Embryonic facial prominence (tissue), 1 donor: ENCODE measurements around the gene CYP26A1.

ENCODE experiments used
- DNase-seq: peaks from one replicate; pipeline ENCODE4 v3.0.0-alpha.2; 2016; ENCODE audit errors: extremely low spot score

Gene CYP26A1

DNA sequence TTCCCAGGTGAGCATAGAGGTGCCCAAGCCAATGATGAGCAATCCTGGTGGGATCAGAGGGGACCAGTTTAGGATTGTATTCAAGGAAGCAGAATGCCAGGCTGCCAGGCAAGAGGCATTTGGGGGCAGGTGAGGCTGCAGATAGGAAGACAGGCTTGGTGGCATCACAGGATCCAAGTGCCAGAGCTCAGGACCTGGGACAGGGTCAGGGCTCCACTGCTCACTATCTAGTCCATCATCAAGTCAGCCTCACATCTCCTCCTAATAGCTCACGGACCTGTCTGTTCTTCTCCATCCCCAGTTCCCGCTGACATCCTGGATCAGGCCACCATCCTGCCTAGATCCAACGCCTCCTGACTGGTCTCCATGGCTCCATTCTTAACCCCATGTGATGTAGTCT, 47.6 kb downstream of the CYP26A1 start:
- DNase-seq, result no peak

DNA sequence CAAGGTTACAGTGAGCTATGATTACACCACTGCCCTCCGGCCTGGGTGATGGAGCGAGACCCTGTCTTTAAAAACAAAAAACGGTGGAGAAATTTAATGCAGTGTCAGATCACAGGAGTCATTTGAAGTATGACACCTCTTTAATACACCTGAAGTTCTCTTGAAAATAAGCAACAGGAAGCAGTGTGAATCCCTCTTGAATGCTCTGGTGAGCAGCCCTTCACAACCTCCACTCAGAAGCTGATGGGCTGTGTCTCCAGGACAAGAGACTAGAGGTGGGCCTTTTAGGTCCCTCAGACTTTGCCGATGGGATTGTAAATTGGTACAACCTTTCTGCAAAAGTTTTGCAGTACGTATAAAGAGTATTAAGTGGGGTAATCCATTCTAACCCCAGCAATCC, 50.1 kb downstream of the CYP26A1 start:
- no peak for DNase-seq

DNA sequence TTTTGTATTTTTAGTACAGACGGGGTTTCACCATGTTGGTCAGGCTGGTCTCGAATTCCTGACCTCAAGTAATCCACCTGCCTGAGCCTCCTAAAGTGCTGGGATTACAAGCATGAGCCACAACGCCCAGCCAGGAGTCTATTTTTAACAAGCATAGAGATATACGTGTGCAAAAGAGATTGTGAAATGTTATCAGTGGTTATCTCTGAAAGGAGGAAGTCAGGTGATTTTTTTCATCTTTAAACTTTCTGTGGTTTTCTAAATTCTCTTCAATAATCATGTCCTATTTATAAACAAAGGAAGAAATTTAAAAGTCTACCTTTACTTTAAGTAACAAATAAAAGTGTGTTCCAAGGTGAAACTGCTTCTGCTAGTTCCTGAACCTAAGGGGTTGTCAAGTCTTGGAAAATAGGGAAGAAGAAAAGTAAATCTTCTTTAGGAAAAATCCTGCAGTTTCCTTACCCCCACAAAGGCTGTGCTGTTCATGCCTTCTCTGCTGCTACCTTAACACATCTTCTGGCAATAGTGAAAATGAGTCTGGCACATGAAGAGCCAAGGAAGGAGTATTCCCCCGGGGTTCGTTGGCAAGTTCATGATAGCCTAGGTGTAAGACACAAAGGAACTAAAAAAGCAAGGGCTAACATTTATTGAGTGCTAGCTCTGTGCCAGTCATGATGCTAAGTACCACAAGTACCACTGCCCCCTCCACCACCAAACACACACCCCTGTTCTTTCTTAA, 51.1 kb downstream of the CYP26A1 start:
- no peak for DNase-seq

DNA sequence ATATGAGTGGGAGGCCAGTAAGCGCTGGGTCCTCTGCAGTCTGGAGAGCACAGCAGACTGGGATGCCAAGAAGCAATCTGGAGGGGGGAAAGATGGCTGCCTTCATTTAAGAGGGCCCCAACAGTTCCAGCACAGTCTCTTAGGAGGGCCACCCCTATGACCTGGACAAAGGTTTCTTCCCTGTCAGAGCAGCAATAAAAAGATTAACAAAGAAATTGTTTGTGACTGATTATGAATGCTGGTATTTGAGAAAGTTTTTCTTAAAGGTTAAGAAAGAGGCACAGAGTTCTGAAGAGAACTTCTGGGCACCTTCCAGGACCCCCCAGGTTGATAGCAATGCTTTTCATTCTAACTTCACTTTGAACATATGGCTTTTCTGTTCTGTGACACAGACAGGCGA, 52.3 kb downstream of the CYP26A1 start:
- DNase-seq, result no peak

DNA sequence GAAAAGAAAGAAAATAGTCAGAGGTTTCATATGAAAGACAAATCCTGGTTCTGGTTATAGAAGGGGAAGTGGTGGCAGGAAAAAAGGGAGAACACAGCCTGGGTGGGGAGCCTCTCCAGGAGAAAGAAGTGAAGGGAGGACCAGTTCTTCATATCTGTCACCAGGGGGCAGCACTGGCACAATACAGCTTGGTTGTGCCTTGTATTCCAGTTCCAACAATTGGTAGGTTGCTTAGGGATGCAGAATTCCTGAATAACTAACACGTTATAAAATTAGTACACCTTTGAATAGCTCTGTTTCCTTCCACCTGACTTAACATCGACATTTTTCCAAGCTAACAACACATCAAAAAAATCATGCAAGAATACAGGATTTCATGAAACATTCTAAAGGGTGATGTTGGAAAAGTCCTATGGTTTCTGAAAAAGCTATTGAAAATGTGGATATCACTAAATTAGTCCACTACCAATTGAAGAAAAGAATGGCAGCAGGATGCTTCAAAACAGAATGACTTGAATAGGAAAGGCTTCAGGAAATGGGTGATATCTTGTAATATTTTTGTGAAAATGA, 52.9 kb downstream of the CYP26A1 start:
- no peak for DNase-seq
